Endothelial cell (in vitro differentiated cells): ENCODE data around the gene MYO3B. TPM values are rescaled to one million over a fixed set of nuclear protein-coding genes. Genes with fewer than 3 reads are reported as not detected.

Experiments
- DNase-seq: peaks from one replicate; pipeline ENCODE4 v3.0.0; 2021; ENCODE audit warnings: low spot score
- H3K27ac Mint-ChIP-seq: one replicate; pipeline ENCODE4 v1.8.0; 2021; ENCODE audit warnings: mixed read lengths, inconsistent platforms; ENCODE audit not compliant: unreplicated experiment
- H3K27me3 Mint-ChIP-seq: one replicate; pipeline ENCODE4 v1.8.0; 2021; ENCODE audit warnings: mild to moderate bottlenecking, moderate library complexity, mixed read lengths, inconsistent platforms; ENCODE audit not compliant: unreplicated experiment
- H3K36me3 Mint-ChIP-seq: one replicate; pipeline ENCODE4 v1.8.0; 2021; ENCODE audit warnings: mild to moderate bottlenecking, low read depth, mixed read lengths, inconsistent platforms; ENCODE audit not compliant: unreplicated experiment
- H3K4me1 Mint-ChIP-seq: one replicate; pipeline ENCODE4 v1.8.0; 2021; ENCODE audit warnings: mild to moderate bottlenecking, mixed read lengths, inconsistent platforms; ENCODE audit not compliant: unreplicated experiment
- H3K4me3 Mint-ChIP-seq: one replicate; pipeline ENCODE4 v1.8.0; 2021; ENCODE audit warnings: mild to moderate bottlenecking, mixed read lengths, inconsistent platforms; ENCODE audit not compliant: unreplicated experiment
- H3K9me3 Mint-ChIP-seq: one replicate; pipeline ENCODE4 v1.8.0; 2021; ENCODE audit warnings: mixed read lengths, inconsistent platforms; ENCODE audit not compliant: unreplicated experiment
- CTCF ChIP-seq: fragments of 200-600 bp; sonication (generic); IDR thresholded peaks from one replicate; pipeline ENCODE4 v1.5.0; 2021; ENCODE audit warnings: antibody characterized with exemption; ENCODE audit not compliant: unreplicated experiment
- total RNA-seq: library from RNA; stranded (reverse); fragmentation: NEBNext Ultra II Directional; extraction: Animal tissue kit (Norgen Biotek cat#: 25700); gene quantifications from one replicate; pipeline ENCODE4 v1.2.1, GENCODE V29; 2021; ENCODE audit not compliant: unreplicated experiment

The MYO3B gene
- total RNA-seq, 1 donor from 2014 or later, result 1.3 TPM

GRCh38 chr2:170156592-170156991 lies 21.4 kb upstream of the MYO3B start:
- Mint-ChIP-seq H3K4me1 (peaks cover 18% of the 10 kb centered on the region), H3K4me3 (no peak overlapping the region), H3K36me3 (no peaks in the 10 kb centered on the region), H3K27me3 (no peaks in the 10 kb centered on the region), H3K27ac (no peak overlapping the region), H3K9me3 (no peaks in the 10 kb centered on the region)
- no peak for TF ChIP-seq CTCF
- no peak for DNase-seq

GRCh38 chr2:170157025-170157684 lies 20.8 kb upstream of the MYO3B start:
- Mint-ChIP-seq H3K27ac (no peak overlapping the region), H3K9me3 (no peaks in the 10 kb centered on the region), H3K36me3 (no peaks in the 10 kb centered on the region), H3K4me3 (no peak overlapping the region), H3K27me3 (no peaks in the 10 kb centered on the region), H3K4me1 (peaks cover 23% of the 10 kb centered on the region)
- DNase-seq, result no peak
- TF ChIP-seq CTCF, result no peak

- H3K9me3 Mint-ChIP-seq, result no peaks in the 10 kb centered on the region
- DNase-seq, result no peak
- no peak for TF ChIP-seq CTCF
- H3K27me3 Mint-ChIP-seq, result no peaks in the 10 kb centered on the region
- H3K36me3 Mint-ChIP-seq, result no peaks in the 10 kb centered on the region
- H3K4me3 Mint-ChIP-seq, result no peak overlapping the region
- peaks cover 23% of the 10 kb centered on the region for H3K4me1 Mint-ChIP-seq
- no peak overlapping the region for H3K27ac Mint-ChIP-seq
These were observed 18.9 kb upstream of the MYO3B start for GRCh38 chr2:170159060-170159459.

- Mint-ChIP-seq H3K36me3 (no peaks in the 10 kb centered on the region), H3K4me3 (no peak overlapping the region), H3K9me3 (no peaks in the 10 kb centered on the region), H3K4me1 (peaks cover 12% of the 10 kb centered on the region), H3K27ac (peak overlapping the region; percentile 27), H3K27me3 (no peaks in the 10 kb centered on the region)
- TF ChIP-seq CTCF, result no peak
- DNase-seq, result no peak
These were observed 16.3 kb upstream of the MYO3B start for GRCh38 chr2:170161516-170162270.

GRCh38 chr2:170162271-170162632 lies 15.7 kb upstream of the MYO3B start:
- H3K4me3 Mint-ChIP-seq, result no peak overlapping the region

More at GRCh38 chr2:170162271-170162632, 15.7 kb upstream of the MYO3B start:
- Mint-ChIP-seq H3K27me3 (no peaks in the 10 kb centered on the region), H3K9me3 (no peaks in the 10 kb centered on the region), H3K36me3 (no peaks in the 10 kb centered on the region), H3K4me1 (peaks cover 12% of the 10 kb centered on the region), H3K27ac (peak overlapping the region; percentile 27)
- no peak for TF ChIP-seq CTCF
- no peak for DNase-seq
